Medulla oblongata (tissue), 1 donor: Measurements from ENCODE around the gene TM9SF3.

Experiments
- DNase-seq: peaks from one replicate; pipeline ENCODE4 v3.0.0-alpha.2; 2015; ENCODE audit errors: extremely low spot score

TM9SF3 gene

GRCh38 chr10:96511044-96511945 lies 75.5 kb downstream of the TM9SF3 start:
- peak; percentile 42 for DNase-seq

GRCh38 chr10:96509017-96509641 lies 77.7 kb downstream of the TM9SF3 start:
- no peak for DNase-seq

- no peak for DNase-seq
Measured at GRCh38 chr10:96507044-96507443, 79.8 kb downstream of the TM9SF3 start.

- no peak for DNase-seq
Measured at GRCh38 chr10:96505150-96506136, 81.4 kb downstream of the TM9SF3 start.

- DNase-seq, result no peak
Measured at GRCh38 chr10:96502561-96503282, 84.1 kb downstream of the TM9SF3 start.

GRCh38 chr10:96501985-96502384 lies 84.8 kb downstream of the TM9SF3 start:
- DNase-seq, result no peak

- no peak for DNase-seq
Measured at GRCh38 chr10:96500519-96500918, 86.3 kb downstream of the TM9SF3 start.

- DNase-seq, result no peak
Measured at GRCh38 chr10:96500050-96500449, 86.8 kb downstream of the TM9SF3 start.

GRCh38 chr10:96497391-96497790 lies 89.4 kb downstream of the TM9SF3 start:
- no peak for DNase-seq

- DNase-seq, result no peak
Measured at GRCh38 chr10:96496281-96496925, 90.4 kb downstream of the TM9SF3 start.

- DNase-seq, result no peak
Measured at GRCh38 chr10:96495544-96495943, 91.3 kb downstream of the TM9SF3 start.

GRCh38 chr10:96494694-96495093 lies 92.1 kb downstream of the TM9SF3 start:
- DNase-seq, result no peak

GRCh38 chr10:96493871-96494525 lies 92.8 kb downstream of the TM9SF3 start:
- no peak for DNase-seq

GRCh38 chr10:96493254-96493653 lies 93.6 kb downstream of the TM9SF3 start:
- no peak for DNase-seq

GRCh38 chr10:96491303-96491702 lies 95.5 kb downstream of the TM9SF3 start:
- no peak for DNase-seq

- no peak for DNase-seq
Measured at GRCh38 chr10:96488161-96488935, 98.5 kb downstream of the TM9SF3 start.

GRCh38 chr10:96482815-96483588 lies 103.8 kb downstream of the TM9SF3 start:
- DNase-seq, result no peak

- DNase-seq, result no peak
Measured at GRCh38 chr10:96478355-96478754, 108.5 kb downstream of the TM9SF3 start.

GRCh38 chr10:96473866-96474265 lies 112.9 kb downstream of the TM9SF3 start:
- DNase-seq, result no peak
